Spleen (tissue), 7 donors: ENCODE results near the gene PRMT1.

ENCODE experiments used
- POLR2AphosphoS5 ChIP-seq, 3 donors: sonication (generic); formaldehyde crosslinking; IDR thresholded peaks; one replicate each; pipeline ENCODE4 v1.5.1; 2017; ENCODE audit warnings: antibody characterized with exemption in 3 of 3
- TF ChIP-seq, protein P1 (sequence below), 11 experiments: fragments of 200-600 bp in 7 of 11; fragments of 450-650 bp in 4 of 11; sonication (generic) in 4 of 11; IDR thresholded peaks in 8 of 11; conservative IDR thresholded peaks in 3 of 11; 1 replicate in 7 of 11; 2 replicates in 4 of 11; pipeline versions ENCODE4 v1.4.0 to v1.8.0; 2016 to 2021; ENCODE audit warnings: antibody characterized with exemption in 11 of 11, inconsistent platforms in 4 of 11, mild to moderate bottlenecking in 1 of 11
- donor health status: DM: no; HTN: no; CAD: no; lungs with moderate emphysema.
- donor health status: DM: no; HTN: no; CAD: no.
- donor health status: DM: no; HTN: no; CAD: no.

DNA sequence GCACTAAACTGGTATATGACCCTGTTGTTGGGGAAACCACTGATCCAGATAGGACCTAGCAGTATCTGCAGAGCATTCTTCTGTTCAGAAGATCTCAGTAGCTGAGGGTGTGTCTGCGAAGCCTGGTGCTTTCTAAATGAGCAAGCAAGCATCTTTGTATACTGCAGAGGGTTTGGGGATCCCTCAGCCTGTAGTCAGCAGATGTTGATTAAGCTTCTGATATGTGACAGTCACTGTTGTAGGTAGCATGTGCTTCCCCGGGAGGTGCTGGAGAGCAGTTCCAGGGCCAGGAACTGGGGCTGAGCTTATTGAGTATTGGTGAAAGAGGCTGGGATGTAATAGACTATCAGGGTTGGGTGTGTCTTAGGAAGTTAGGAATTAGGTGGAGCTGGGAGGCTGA, 33.6 kb upstream of the PRMT1 start:
- TF ChIP-seq, protein P1, sequence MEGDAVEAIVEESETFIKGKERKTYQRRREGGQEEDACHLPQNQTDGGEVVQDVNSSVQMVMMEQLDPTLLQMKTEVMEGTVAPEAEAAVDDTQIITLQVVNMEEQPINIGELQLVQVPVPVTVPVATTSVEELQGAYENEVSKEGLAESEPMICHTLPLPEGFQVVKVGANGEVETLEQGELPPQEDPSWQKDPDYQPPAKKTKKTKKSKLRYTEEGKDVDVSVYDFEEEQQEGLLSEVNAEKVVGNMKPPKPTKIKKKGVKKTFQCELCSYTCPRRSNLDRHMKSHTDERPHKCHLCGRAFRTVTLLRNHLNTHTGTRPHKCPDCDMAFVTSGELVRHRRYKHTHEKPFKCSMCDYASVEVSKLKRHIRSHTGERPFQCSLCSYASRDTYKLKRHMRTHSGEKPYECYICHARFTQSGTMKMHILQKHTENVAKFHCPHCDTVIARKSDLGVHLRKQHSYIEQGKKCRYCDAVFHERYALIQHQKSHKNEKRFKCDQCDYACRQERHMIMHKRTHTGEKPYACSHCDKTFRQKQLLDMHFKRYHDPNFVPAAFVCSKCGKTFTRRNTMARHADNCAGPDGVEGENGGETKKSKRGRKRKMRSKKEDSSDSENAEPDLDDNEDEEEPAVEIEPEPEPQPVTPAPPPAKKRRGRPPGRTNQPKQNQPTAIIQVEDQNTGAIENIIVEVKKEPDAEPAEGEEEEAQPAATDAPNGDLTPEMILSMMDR (IDR thresholded peaks at IDR 0.05 in 8 of 11, conservative IDR thresholded peaks at IDR 0.05 in 3 of 11) = no peak
- TF ChIP-seq POLR2AphosphoS5 (IDR thresholded peaks at IDR 0.05) = no peak
